GM12878 (cell line): ENCODE results near the gene GP9. TPM values are rescaled to one million over a fixed set of nuclear protein-coding genes. Genes with fewer than 3 reads are reported as not detected.

Experiments used
- ATAC-seq: fragments of 200-7000 bp; cut with Tn5 transposase; 3 replicates; pipeline ENCODE4 v1.9.1; 2020; ENCODE audit warnings: mild to moderate bottlenecking, moderate library complexity
- BruUV-seq: library from RNA; stranded (reverse); fragments of 400-500 nt; replicated peaks from 2 replicates; lab custom pipeline; 2021; lab: Mats Ljungman, UMichigan
- CTCF ChIA-PET: fragments of 300-600 bp; sonication (Branson Sonifier 250); formaldehyde crosslinking; extraction: SDS; loops from one replicate; lab custom pipeline; 2021; ENCODE audit warnings: inconsistent platforms; lab: Yijun Ruan, JAX
- POLR2A ChIA-PET: fragments of 350-600 bp; formaldehyde crosslinking; extraction: SDS; loops from one replicate; lab custom pipeline; 2021; ENCODE audit warnings: inconsistent platforms; lab: Charles Lee
- RAD21 ChIA-PET: fragments of 300-600 bp; sonication (Branson Sonifier 250); formaldehyde crosslinking; loops from one replicate; lab custom pipeline; 2023; ENCODE audit warnings: antibody characterized with exemption; ENCODE audit not compliant: unreplicated experiment; lab: Charles Lee
- SMC1A ChIA-PET: fragments of 300-600 bp; sonication (Branson Sonifier 250); formaldehyde crosslinking; loops from one replicate; lab custom pipeline; 2023; ENCODE audit not compliant: unreplicated experiment, uncharacterized antibody; lab: Charles Lee
- DNase-seq: peaks from one replicate; pipeline ENCODE4 v3.0.0-alpha.2; 2011; ENCODE audit warnings: low read depth, low spot score
- FAIRE-seq: peaks from 3 replicates; lab custom pipeline; 2011; peaks lifted over from hg19 to GRCh38; lab: Jason Lieb, UNC
- H2AFZ ChIP-seq: 2 replicates; pipeline ENCODE4 v1.6.0; 2011; ENCODE audit warnings: low read depth, low read length, control low read depth; ENCODE audit not compliant: control insufficient read depth
- H3K27ac ChIP-seq: 2 replicates; pipeline ENCODE4 v1.5.1; 2011; ENCODE audit warnings: control low read depth; ENCODE audit not compliant: control insufficient read depth, insufficient read depth
- H3K27me3 ChIP-seq, 2 experiments: replicated peaks in 1 of 2; 2 replicates each; pipeline versions ENCODE4 v1.6.0 to v1.6.1; 2011; ENCODE audit warnings: low read length in 1 of 2; ENCODE audit not compliant: control insufficient read depth in 2 of 2, insufficient read depth in 2 of 2
- H3K36me3 ChIP-seq, 2 experiments: 2 replicates each; pipeline ENCODE4 v1.5.1; 2011; ENCODE audit warnings: low read length in 1 of 2; ENCODE audit not compliant: control insufficient read depth in 2 of 2, insufficient read depth in 2 of 2
- H3K4me1 ChIP-seq: 2 replicates; pipeline ENCODE4 v1.6.1; 2011; ENCODE audit warnings: mild to moderate bottlenecking, low read length, moderate library complexity, mixed read lengths; ENCODE audit not compliant: control insufficient read depth, insufficient read depth
- H3K4me2 ChIP-seq: 2 replicates; pipeline ENCODE4 v1.6.0; 2011; ENCODE audit warnings: control low read depth; ENCODE audit not compliant: control insufficient read depth, insufficient read depth
- H3K4me3 ChIP-seq: fragments of 200-600 bp; sonication (generic); 2 replicates; pipeline ENCODE4 v1.5.1; 2016
- H3K79me2 ChIP-seq: 2 replicates; pipeline ENCODE4 v1.6.0; 2011; ENCODE audit warnings: low read length; ENCODE audit not compliant: control insufficient read depth, insufficient read depth
- H3K9ac ChIP-seq: 2 replicates; pipeline ENCODE4 v1.8.0; 2011; ENCODE audit warnings: low read length, control low read depth, mixed read lengths; ENCODE audit not compliant: control insufficient read depth, insufficient read depth
- H3K9me3 ChIP-seq: replicated peaks from 3 replicates; pipeline ENCODE4 v1.5.1; 2011; ENCODE audit warnings: mild to moderate bottlenecking, low read length; ENCODE audit not compliant: control insufficient read depth, insufficient read depth
- H4K20me1 ChIP-seq: 2 replicates; pipeline ENCODE4 v1.6.0; 2011; ENCODE audit not compliant: control insufficient read depth, insufficient read depth
- BHLHE40 ChIP-seq, 2 experiments: fragments of 450-650 bp in 1 of 2; IDR thresholded peaks; 2 replicates each; pipeline ENCODE4 v1.6.1; 2011 to 2017; ENCODE audit warnings: low read depth in 2 of 2, borderline replicate concordance in 1 of 2, improper control_type of control experiment in 1 of 2, low read length in 1 of 2, mild to moderate bottlenecking in 1 of 2
- BMI1 ChIP-seq: fragments of 450-650 bp; IDR thresholded peaks from 2 replicates; pipeline ENCODE4 v1.6.1; 2016; ENCODE audit warnings: mild to moderate bottlenecking, moderate library complexity, borderline replicate concordance
- NFXL1 ChIP-seq: fragments of 450-650 bp; IDR thresholded peaks from 2 replicates; pipeline ENCODE4 v1.6.1; 2017; ENCODE audit warnings: antibody characterized with exemption, mild to moderate bottlenecking, borderline replicate concordance
- NRF1 ChIP-seq: conservative IDR thresholded peaks from 2 replicates; pipeline ENCODE4 v1.6.1; 2011; ENCODE audit warnings: mild to moderate bottlenecking, low read depth, low read length, improper control_type of control experiment
- POLR2AphosphoS5 ChIP-seq: IDR thresholded peaks from 2 replicates; pipeline ENCODE4 v1.6.1; 2011; ENCODE audit warnings: mild to moderate bottlenecking, low read length, inconsistent platforms
- RBBP5 ChIP-seq: fragments of 200-600 bp; sonication (generic); conservative IDR thresholded peaks from 2 replicates; pipeline ENCODE4 v1.6.1; 2016
- YBX1 ChIP-seq: fragments of 450-650 bp; IDR thresholded peaks from 2 replicates; pipeline ENCODE4 v1.6.1; 2016; ENCODE audit warnings: antibody characterized with exemption
- ZBED1 ChIP-seq: IDR thresholded peaks from 2 replicates; pipeline ENCODE4 v1.6.1; 2016; ENCODE audit warnings: borderline replicate concordance
- ZNF274 ChIP-seq: IDR thresholded peaks from one replicate; pipeline ENCODE4 v1.8.0; 2011; ENCODE audit not compliant: insufficient read length, insufficient read depth
- WGBS: methylation state at CpG from one replicate; pipeline ENCODE4 v1.1.6; 2016; ENCODE audit warnings: low lambda C conversion rate; ENCODE audit not compliant: insufficient replicate concordance, insufficient coverage; ENCODE audit errors: missing lambda C conversion rate; 5-methylcytosine and 5-hydroxymethylcytosine counted together
- in situ Hi-C: fragments of 300-500 bp; cut with MboI; formaldehyde crosslinking; loops from 9 replicates; pipeline ENCODE4 v1.14.3; 2018; ENCODE audit warnings: mixed read lengths
- intact Hi-C: fragments of 100-400 bp; cut with micrococcal nuclease; formaldehyde crosslinking; loops from one replicate; pipeline ENCODE4 v1.14.2; 2022; ENCODE audit not compliant: unreplicated experiment
- polyA plus RNA-seq, 11 experiments: library from polyadenylated mRNA; depleted of rRNA in 4 of 11; unstranded in 6 of 11; stranded (reverse) in 5 of 11; fragments of >200 nt; fragmentation: Nextera tagmentation in 4 of 11; fragmentation: Illumina TruSeq in 1 of 11; extraction: Ambion mirVana in 4 of 11; extraction: Trizol in 1 of 11; gene quantifications; 1 replicate in 1 of 11; 2 replicates in 10 of 11; pipeline versions ENCODE4 v1.2.1 to v1.2.3, GENCODE V29; 2011 to 2016; ENCODE audit warnings: inconsistent platforms in 2 of 11, missing spikeins in 2 of 11, low read depth in 1 of 11
- total RNA-seq, 4 experiments: library from RNA; depleted of rRNA in 3 of 4; stranded (reverse); fragments of >200 nt in 3 of 4; fragmentation: Illumina TruSeq in 1 of 4; extraction: Trizol in 1 of 4; gene quantifications; 2 replicates each; pipeline versions ENCODE4 v1.2.1 to v1.2.3, GENCODE V29; 2013 to 2021
- TF ChIP-seq, protein P1 (sequence below): fragments of 150-350 bp; IDR thresholded peaks from 2 replicates; pipeline ENCODE4 v1.6.1; 2016; ENCODE audit warnings: low read depth, low read length
- TF ChIP-seq, protein P2 (sequence below): fragments of 450-650 bp; IDR thresholded peaks from 2 replicates; pipeline ENCODE4 v1.6.1; 2016; ENCODE audit warnings: mild to moderate bottlenecking
- TF ChIP-seq, protein P3 (sequence below): fragments of 450-650 bp; IDR thresholded peaks from 2 replicates; pipeline ENCODE4 v1.6.1; 2016; ENCODE audit warnings: mild to moderate bottlenecking, moderate library complexity, borderline replicate concordance

Gene GP9
- total and polyA plus RNA-seq, 10 of the 15 experiments (the other 5 are each of a cell fraction or from before 2014, with no cell fraction given), result 0.15 TPM; not detected in 9

DNA sequence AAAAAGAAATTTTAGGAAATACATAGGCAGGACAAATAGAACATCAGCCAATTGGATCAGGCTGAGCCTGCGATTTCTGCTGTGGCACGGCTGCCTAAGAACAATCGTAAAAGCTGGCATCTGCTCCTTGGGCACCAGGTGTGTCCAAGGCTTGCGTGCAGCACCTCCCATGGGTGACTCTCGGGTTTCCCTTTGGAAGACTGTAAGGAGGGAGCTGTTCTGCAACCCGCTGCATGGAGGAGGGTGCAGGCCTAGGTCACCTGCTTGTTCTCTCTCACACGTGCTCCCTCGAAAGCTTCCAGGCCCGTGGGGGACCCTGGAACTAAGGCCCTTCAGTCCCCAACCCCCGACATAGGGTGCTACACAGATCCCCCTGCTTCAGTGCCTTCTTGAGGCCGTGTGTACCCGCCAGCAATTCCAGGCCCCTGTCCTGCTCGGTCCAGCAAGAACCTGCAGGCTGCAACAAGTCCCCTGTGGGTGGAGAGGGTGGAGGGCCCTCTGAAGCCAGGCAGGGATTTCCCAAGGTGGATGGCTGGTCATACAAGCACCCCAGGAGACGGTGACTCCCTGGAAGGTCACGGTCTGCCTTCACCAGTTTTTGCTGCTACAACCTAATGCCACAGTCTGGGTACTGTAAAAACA lies 3.4 kb downstream of the GP9 start (continued):
- TF ChIP-seq NRF1, result no peak
- no peak for TF ChIP-seq BHLHE40 (IDR thresholded peaks at IDR 0.05; ENCODE audit: borderline replicate concordance in 1 of 2, low read depth in 2 of 2, low read length in 1 of 2)
- TF ChIP-seq ZBED1, result no peak
- TF ChIP-seq POLR2AphosphoS5, result no peak

DNA sequence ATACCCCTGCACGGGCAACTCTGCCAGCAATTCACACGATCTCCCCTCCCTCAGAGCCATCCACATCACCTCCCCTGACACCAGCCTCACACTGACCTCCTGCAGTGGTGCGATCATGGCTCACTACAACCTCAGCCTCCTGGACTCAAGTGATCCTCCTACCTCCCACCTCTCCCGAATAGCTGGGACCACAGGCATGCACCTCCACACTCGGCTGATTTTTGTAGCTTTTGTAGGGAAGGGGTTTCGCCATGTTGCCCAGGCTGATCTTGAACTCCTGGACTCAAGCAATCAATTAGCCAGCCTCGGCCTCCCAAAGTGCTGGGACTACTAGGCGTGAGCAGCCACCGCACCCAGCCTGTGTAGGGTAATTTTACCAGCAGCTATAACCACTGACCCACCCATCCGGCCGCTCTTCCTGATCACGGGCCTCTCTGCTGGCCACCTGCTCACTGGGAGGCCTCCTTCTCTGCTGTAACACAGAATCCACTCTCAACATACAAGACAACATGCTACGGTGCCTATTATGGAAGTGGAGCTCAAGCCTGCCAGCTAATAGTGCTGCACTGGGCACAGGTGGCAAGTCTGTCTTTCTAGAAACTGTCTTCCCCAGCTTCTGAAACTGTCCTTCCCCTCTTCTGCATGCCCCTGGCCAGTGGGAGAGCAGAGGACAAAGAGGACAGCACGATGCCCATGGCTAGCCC lies 4.6 kb downstream of the GP9 start:
- no peaks in the 10 kb centered on the region for H3K79me2 ChIP-seq
- H4K20me1 ChIP-seq, result no peaks in the 10 kb centered on the region
- no peaks in the 10 kb centered on the region for H3K36me3 ChIP-seq
- H3K4me3 ChIP-seq, result no peak overlapping the region
- no peak overlapping the region for H2AFZ ChIP-seq
- BruUV-seq, result no TSS peak
- ChIA-PET SMC1A (interaction anchor here (1.3 kb wide), 1 partner anchor 181 kb away, joined by 7 read pairs; no protein-coding TSS in a partner anchor), POLR2A (interaction anchor here (0.5 kb wide), 1 partner anchor 10 kb away, joined by 3 read pairs; no protein-coding TSS in a partner anchor), CTCF (no interaction called here), RAD21 (no interaction called here)
- no peak for ATAC-seq
- H3K9ac ChIP-seq, result no peak overlapping the region
- WGBS, result 29% methylated on average over 14 of the region's 14 CpGs
- H3K4me2 ChIP-seq, result no peak overlapping the region
- no peak overlapping the region for H3K27ac ChIP-seq
- no peaks in the 10 kb centered on the region for H3K4me1 ChIP-seq
- intact Hi-C loops, result no loop called here
- no peak for FAIRE-seq
- in situ Hi-C loops, result no loop called here
- no peaks in the 10 kb centered on the region; a peak in 3 of 4 replicates for H3K27me3 ChIP-seq
- peaks cover 5% of the 10 kb centered on the region; the same call in 1 of the 3 replicates for H3K9me3 ChIP-seq
- DNase-seq, result no peak
- TF ChIP-seq, protein P1, sequence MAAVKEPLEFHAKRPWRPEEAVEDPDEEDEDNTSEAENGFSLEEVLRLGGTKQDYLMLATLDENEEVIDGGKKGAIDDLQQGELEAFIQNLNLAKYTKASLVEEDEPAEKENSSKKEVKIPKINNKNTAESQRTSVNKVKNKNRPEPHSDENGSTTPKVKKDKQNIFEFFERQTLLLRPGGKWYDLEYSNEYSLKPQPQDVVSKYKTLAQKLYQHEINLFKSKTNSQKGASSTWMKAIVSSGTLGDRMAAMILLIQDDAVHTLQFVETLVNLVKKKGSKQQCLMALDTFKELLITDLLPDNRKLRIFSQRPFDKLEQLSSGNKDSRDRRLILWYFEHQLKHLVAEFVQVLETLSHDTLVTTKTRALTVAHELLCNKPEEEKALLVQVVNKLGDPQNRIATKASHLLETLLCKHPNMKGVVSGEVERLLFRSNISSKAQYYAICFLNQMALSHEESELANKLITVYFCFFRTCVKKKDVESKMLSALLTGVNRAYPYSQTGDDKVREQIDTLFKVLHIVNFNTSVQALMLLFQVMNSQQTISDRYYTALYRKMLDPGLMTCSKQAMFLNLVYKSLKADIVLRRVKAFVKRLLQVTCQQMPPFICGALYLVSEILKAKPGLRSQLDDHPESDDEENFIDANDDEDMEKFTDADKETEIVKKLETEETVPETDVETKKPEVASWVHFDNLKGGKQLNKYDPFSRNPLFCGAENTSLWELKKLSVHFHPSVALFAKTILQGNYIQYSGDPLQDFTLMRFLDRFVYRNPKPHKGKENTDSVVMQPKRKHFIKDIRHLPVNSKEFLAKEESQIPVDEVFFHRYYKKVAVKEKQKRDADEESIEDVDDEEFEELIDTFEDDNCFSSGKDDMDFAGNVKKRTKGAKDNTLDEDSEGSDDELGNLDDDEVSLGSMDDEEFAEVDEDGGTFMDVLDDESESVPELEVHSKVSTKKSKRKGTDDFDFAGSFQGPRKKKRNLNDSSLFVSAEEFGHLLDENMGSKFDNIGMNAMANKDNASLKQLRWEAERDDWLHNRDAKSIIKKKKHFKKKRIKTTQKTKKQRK, result no peak
- TF ChIP-seq BMI1 (no peak), NFXL1 (no peak), RBBP5 (no peak), YBX1 (no peak), ZNF274 (no peak)
- TF ChIP-seq, protein P2, sequence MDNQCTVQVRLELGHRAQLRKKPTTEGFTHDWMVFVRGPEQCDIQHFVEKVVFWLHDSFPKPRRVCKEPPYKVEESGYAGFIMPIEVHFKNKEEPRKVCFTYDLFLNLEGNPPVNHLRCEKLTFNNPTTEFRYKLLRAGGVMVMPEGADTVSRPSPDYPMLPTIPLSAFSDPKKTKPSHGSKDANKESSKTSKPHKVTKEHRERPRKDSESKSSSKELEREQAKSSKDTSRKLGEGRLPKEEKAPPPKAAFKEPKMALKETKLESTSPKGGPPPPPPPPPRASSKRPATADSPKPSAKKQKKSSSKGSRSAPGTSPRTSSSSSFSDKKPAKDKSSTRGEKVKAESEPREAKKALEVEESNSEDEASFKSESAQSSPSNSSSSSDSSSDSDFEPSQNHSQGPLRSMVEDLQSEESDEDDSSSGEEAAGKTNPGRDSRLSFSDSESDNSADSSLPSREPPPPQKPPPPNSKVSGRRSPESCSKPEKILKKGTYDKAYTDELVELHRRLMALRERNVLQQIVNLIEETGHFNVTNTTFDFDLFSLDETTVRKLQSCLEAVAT, result no peak
- TF ChIP-seq, protein P3, sequence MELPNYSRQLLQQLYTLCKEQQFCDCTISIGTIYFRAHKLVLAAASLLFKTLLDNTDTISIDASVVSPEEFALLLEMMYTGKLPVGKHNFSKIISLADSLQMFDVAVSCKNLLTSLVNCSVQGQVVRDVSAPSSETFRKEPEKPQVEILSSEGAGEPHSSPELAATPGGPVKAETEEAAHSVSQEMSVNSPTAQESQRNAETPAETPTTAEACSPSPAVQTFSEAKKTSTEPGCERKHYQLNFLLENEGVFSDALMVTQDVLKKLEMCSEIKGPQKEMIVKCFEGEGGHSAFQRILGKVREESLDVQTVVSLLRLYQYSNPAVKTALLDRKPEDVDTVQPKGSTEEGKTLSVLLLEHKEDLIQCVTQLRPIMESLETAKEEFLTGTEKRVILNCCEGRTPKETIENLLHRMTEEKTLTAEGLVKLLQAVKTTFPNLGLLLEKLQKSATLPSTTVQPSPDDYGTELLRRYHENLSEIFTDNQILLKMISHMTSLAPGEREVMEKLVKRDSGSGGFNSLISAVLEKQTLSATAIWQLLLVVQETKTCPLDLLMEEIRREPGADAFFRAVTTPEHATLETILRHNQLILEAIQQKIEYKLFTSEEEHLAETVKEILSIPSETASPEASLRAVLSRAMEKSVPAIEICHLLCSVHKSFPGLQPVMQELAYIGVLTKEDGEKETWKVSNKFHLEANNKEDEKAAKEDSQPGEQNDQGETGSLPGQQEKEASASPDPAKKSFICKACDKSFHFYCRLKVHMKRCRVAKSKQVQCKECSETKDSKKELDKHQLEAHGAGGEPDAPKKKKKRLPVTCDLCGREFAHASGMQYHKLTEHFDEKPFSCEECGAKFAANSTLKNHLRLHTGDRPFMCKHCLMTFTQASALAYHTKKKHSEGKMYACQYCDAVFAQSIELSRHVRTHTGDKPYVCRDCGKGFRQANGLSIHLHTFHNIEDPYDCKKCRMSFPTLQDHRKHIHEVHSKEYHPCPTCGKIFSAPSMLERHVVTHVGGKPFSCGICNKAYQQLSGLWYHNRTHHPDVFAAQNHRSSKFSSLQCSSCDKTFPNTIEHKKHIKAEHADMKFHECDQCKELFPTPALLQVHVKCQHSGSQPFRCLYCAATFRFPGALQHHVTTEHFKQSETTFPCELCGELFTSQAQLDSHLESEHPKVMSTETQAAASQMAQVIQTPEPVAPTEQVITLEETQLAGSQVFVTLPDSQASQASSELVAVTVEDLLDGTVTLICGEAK, result no peak
